Duodenal mucosa (tissue), 2 donors: ENCODE results near the gene IL22RA2.

Experiments
- H3K27ac ChIP-seq: one replicate; pipeline ENCODE4 v1.7.0; 2013; ENCODE audit warnings: low read depth, low read length
- H3K27me3 ChIP-seq, 2 donors: one replicate each; pipeline ENCODE4 v1.7.0; 2013; ENCODE audit warnings: low read length in 2 of 2, control low read depth in 1 of 2; ENCODE audit not compliant: insufficient read depth in 2 of 2, control insufficient read depth in 1 of 2
- H3K36me3 ChIP-seq, 2 donors: one replicate each; pipeline ENCODE4 v1.7.0; 2013; ENCODE audit warnings: low read length in 2 of 2, control low read depth in 1 of 2; ENCODE audit not compliant: insufficient read depth in 2 of 2, control insufficient read depth in 1 of 2
- H3K4me1 ChIP-seq, 2 donors: one replicate each; pipeline ENCODE4 v1.7.0; 2013; ENCODE audit warnings: low read length in 2 of 2, control low read depth in 1 of 2; ENCODE audit not compliant: insufficient read depth in 2 of 2, control insufficient read depth in 1 of 2
- H3K4me3 ChIP-seq, 2 donors: one replicate each; pipeline ENCODE4 v1.7.0; 2013; ENCODE audit warnings: low read length in 2 of 2, low read depth in 1 of 2
- H3K9ac ChIP-seq, 2 donors: one replicate each; pipeline ENCODE4 v1.7.0; 2013; ENCODE audit warnings: low read length in 2 of 2, low read depth in 1 of 2
- H3K9me3 ChIP-seq, 2 donors: one replicate each; pipeline ENCODE4 v1.7.0; 2013; ENCODE audit warnings: low read length in 2 of 2, control low read depth in 1 of 2; ENCODE audit not compliant: control insufficient read depth in 1 of 2

Gene IL22RA2

DNA sequence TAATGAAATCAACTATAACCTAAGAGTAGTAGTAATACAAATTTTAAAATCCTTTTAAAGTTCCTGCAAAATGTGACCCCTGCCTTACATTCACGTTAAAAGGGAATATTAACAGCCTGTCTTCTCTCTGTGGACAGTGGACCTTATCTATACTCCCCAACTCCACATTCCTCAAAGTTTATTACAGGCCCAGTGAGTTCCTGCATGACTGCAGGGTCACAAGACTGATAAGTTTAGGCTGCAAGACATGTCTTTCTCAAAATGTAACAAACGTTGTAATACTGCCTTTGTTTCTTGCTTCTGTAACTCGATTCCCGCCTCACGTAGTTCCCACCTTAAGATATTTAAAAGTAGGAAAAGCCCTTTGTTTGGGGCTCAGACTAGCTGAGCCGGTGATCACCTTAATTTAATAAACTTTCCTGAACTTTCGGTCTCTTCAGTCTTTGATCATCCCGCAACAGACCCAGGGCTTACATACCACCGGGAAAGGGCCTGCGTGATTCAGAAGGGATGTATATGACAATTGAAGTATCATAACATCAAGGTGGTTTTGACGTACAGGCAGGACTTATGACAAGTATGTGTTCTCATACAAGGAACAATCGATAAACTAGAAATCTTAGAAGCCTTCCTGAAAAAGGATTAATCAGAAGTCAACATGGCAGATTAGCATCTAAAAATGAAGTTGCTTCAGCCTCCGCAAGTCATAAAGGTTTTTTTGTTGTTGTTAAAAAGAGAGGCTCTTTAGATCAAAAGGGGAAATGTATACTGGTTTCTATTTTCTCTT lies 3.0 kb downstream of the IL22RA2 start:
- H3K4me3 ChIP-seq = no peak overlapping the region
- H3K36me3 ChIP-seq = no peaks in the 10 kb centered on the region
- H3K9ac ChIP-seq = no peak overlapping the region
- H3K27ac ChIP-seq = no peak overlapping the region
- H3K9me3 ChIP-seq = no peaks in the 10 kb centered on the region
- H3K4me1 ChIP-seq = no peaks in the 10 kb centered on the region
- H3K27me3 ChIP-seq = no peaks in the 10 kb centered on the region

DNA sequence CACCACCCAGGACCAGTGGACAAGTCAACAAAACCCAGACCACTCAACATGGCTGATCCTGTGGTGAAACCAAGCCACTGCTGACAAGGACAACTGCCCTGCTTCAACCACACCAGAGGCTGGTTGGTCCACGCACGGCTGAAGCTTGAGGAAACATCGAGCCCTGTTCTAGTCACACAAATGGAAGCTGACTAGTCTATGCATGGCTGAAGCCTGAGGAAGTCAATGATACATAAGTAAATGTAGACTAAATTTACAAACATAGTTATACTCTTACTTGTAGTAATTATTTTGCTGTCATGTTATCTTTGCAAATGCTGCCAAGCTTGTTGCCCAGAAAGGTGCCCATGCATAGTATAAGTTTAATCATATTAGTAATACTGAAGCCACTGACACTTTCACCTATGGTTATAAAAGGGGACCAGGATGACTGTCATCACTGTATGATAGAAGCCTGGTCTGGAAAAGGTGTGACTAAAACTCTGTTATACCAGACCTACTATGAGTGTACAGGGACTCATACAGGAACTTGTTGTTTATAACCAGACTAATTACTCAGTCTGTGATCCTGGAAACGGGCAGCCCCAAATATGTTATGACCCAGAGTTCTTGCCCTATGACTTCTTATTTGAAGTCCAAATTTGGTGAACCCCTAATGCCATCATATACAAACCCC lies 5.6 kb downstream of the IL22RA2 start:
- Histone ChIP-seq H3K27ac (no peak overlapping the region), H3K4me1 (no peaks in the 10 kb centered on the region), H3K9ac (no peak overlapping the region), H3K4me3 (no peak overlapping the region), H3K9me3 (peaks cover 7 to 8% of the 10 kb centered on the region in 2 donors), H3K36me3 (no peaks in the 10 kb centered on the region), H3K27me3 (no peaks in the 10 kb centered on the region)

DNA sequence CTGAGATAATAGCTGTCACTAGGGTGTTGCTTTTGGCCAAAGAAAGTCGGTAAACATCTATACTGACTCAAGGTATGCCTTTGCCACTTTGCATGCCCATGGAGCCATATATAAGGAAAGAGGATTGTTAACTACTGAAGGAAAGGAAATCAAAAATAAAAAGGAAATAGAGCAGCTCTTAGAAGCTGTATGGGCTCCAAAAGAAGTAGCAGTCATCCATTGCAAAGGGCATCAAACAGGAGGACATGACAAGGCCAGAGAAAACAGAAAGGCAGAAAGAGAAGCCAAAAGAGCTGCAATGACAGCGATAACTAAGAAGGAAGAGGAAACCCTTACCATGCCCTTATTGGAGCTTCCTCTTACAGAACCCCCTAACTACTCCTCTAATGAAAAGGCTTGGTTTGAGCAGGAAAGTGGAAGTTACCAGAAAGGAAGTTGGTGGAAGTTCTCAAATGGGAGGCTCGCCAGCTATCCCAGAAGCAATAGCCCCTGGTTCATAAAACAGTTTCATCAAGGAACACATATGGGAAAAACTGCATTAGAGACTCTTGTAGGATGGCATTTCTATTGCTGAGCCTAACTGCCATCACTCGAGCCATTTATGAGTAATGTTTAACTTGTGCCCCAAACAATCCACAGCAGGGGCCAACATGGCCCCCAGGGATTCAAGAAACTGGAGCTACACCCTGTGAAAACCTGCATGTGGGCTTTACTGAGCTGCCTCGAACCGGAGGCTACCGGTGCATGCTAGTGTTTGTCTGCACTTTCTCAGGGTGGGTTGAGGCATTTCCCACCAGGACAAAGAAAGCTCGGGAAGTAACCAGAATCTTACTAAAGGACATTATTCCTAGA lies 7.0 kb downstream of the IL22RA2 start:
- Histone ChIP-seq H3K27me3 (no peaks in the 10 kb centered on the region), H3K27ac (no peak overlapping the region), H3K36me3 (no peaks in the 10 kb centered on the region), H3K9ac (no peak overlapping the region), H3K4me3 (no peak overlapping the region), H3K4me1 (no peaks in the 10 kb centered on the region), H3K9me3 (peaks cover 7 to 8% of the 10 kb centered on the region in 2 donors)

DNA sequence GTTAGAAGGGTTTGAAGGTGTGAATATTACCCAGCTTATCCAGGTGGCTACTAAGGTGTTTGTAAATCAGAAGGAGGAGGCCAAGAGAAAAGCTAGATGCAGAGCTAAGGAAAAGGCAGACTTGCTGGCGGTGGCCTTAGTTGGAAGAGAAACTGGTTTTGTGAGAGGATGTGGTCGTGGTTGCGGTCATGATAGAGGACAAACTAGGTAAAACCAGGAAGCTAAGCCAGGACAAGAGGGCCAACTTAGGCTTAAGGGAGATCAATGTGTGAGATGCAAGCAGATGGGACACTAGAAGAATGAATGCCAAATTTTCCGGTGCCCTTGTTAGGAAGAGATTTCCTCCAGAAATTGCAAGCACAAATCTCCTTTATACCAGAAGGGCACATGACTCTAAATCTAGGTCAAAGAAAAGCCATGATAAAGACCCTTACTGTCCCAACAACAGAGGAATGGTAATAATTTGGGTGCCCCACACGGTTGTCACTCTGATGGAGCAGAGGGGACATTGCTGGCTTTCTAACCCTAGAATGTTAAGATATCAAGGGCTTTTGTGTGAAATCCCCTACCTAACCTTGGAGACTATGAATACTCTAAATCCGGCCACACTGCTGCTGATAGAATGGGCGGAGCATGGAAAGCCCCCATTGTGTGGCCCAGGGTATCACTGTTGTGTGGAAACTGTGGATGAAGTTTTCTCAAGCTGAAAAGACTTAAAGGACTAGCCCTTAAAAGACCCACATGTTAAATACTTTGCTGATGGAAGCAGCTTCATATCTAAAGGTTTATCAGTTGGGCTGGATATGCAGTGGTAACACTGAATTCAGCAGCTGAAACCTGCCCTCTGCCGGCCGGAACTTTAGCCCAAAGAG lies 7.8 kb downstream of the IL22RA2 start:
- H3K9me3 ChIP-seq = peaks cover 7 to 8% of the 10 kb centered on the region in 2 donors
- no peak overlapping the region for H3K4me3 ChIP-seq
- H3K9ac ChIP-seq = no peak overlapping the region
- no peaks in the 10 kb centered on the region for H3K27me3 ChIP-seq
- H3K4me1 ChIP-seq = no peaks in the 10 kb centered on the region
- H3K27ac ChIP-seq = no peak overlapping the region
- no peaks in the 10 kb centered on the region for H3K36me3 ChIP-seq

DNA sequence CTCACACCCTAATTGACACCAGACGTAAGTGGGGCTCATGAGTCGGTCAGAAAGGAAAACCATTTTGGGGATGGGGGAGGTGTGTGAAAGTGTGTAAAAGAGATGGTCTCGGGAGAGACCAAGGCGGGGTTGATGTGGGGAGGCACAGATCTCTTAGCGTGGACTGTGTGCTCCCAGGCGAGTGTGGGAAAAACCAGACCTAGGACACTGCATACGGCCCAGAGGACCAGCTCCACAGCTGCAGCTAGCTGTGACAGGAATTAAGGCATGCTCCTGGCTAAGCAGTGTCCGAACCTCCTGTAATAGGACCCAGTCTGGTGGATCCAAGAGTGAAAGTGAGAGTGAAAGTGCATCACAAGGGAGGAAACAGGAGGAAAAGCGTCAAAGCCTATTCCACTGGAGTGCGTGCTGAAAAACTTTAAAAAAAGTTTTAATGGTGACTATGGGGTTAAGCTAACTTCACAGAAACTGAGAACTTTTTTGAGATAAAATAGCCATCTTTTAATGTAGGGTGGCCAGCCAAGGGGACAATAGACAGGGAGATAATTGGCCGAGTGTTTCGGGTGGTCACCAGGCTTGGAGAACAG lies 9.6 kb downstream of the IL22RA2 start:
- H3K4me3 ChIP-seq = no peak overlapping the region
- H3K4me1 ChIP-seq = no peaks in the 10 kb centered on the region
- no peaks in the 10 kb centered on the region for H3K36me3 ChIP-seq
- H3K9me3 ChIP-seq = peaks cover 7 to 8% of the 10 kb centered on the region in 2 donors
- H3K27me3 ChIP-seq = no peaks in the 10 kb centered on the region
- H3K27ac ChIP-seq = no peak overlapping the region
- no peak overlapping the region for H3K9ac ChIP-seq

DNA sequence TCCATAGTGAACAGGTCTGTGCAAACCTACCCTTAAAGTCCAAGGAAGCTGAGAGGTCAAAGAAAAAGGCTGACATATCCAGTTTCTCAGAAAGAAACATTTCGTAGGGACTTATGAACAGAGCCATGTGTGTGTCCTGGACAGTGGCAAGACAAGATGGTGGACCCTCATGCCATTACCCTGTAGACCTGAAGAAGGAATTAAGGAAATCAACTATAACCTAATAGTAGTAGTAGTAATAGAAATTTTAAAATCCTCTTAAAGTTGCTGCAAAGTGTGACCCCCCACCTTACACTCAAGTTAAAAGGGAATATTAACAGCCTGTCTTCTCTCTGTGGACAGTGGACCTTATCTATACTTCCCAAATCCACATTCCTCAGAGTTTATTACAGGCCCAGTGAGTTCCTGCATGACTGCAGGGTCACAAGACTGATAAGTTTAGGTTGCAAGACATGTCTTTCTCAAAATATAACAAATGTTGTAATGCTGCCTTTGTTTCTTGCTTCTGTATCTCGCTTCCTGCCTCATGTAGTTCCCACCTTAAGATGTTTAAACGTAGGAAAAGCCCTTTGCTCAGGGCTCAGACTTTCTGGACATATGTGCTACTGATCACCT lies 10.6 kb downstream of the IL22RA2 start:
- Histone ChIP-seq H3K4me3 (no peak overlapping the region), H3K9ac (no peak overlapping the region), H3K9me3 (peaks cover 7 to 8% of the 10 kb centered on the region in 2 donors), H3K27ac (no peak overlapping the region), H3K27me3 (no peaks in the 10 kb centered on the region), H3K4me1 (no peaks in the 10 kb centered on the region), H3K36me3 (no peaks in the 10 kb centered on the region)

DNA sequence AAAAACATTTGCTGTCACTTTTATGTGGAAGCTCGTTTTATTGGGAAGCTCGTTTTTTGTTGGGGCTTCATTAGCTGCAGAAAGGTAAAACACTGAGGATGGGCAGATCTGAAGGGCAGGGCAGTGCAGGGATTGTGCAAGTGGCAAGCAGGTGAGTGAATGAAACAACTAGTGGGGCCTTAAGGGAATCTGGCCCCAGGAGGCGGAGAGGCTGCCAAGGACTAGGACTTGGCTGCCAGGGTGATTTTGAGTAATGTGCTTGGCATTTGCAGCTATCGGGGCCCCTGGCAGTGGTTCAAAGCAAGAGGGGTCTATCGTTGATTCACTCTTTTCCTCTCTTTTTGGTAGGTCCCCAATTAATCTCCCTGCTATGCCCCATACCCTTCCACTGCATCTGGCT lies 11.5 kb downstream of the IL22RA2 start:
- Histone ChIP-seq H3K27ac (no peak overlapping the region), H3K9ac (no peak overlapping the region), H3K4me1 (no peaks in the 10 kb centered on the region)

DNA sequence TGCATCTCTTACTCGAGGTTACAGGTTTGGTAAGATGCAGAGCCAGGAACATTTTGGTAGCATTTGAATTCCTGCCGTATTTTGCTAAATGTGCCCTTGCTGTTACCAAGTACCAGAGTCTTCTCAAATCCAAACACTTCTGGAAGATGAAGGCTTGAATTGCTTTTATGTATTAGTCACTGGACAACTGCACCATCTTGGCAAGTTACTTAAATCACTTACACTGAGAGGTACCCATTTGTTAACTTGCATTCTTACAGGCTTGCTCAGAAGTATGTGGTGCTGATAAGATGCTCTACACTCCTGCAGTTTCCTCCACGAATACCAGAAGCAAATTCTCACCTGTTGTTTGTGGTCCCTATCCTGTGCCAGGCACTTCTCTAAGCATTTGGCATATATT lies 12.7 kb downstream of the IL22RA2 start:
- Histone ChIP-seq H3K4me1 (peaks cover 4 to 5% of the 10 kb centered on the region in 2 donors), H3K36me3 (no peaks in the 10 kb centered on the region), H3K27ac (no peak overlapping the region)

More for the DNA sequence above, 11.5 kb downstream of the IL22RA2 start:
- no peak overlapping the region for H3K4me3 ChIP-seq
- no peaks in the 10 kb centered on the region for H3K36me3 ChIP-seq
- H3K27me3 ChIP-seq = no peaks in the 10 kb centered on the region
- H3K9me3 ChIP-seq = peaks cover 7 to 8% of the 10 kb centered on the region in 2 donors

DNA sequence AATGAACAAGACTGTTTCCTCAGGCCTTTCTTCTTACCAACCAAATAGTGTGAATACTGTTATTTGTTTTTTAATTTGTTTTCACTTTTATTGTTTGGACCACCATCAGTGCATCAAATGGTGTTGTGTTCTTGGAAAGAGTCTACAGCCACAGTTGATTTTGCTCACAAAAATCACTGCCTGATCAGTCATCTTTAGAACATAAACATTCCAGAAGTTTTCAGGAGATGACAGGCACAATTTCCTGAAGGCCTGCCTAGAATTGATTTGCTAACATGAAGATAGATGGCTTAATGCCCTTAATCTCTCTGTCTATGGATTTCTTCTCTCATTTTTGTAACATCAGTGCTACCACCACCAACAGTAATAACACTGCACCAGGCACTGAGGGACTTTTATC lies 13.5 kb downstream of the IL22RA2 start:
- no peak overlapping the region for H3K4me3 ChIP-seq
- peaks cover 4 to 5% of the 10 kb centered on the region in 2 donors for H3K4me1 ChIP-seq

More for the DNA sequence above, 12.7 kb downstream of the IL22RA2 start:
- no peak overlapping the region for H3K4me3 ChIP-seq
- peaks cover 7 to 8% of the 10 kb centered on the region in 2 donors for H3K9me3 ChIP-seq
- no peak overlapping the region for H3K9ac ChIP-seq
- no peaks in the 10 kb centered on the region for H3K27me3 ChIP-seq

More for the DNA sequence above, 13.5 kb downstream of the IL22RA2 start:
- H3K36me3 ChIP-seq = no peaks in the 10 kb centered on the region
- no peak overlapping the region for H3K9ac ChIP-seq
- no peak overlapping the region for H3K27ac ChIP-seq
- no peaks in the 10 kb centered on the region for H3K27me3 ChIP-seq
- peaks cover 7 to 8% of the 10 kb centered on the region in 2 donors for H3K9me3 ChIP-seq
